Body of pancreas (tissue), 4 donors: Measurements from ENCODE around the gene NXPH3. TPM values are rescaled to one million over a fixed set of nuclear protein-coding genes. Genes with fewer than 3 reads are reported as not detected.

Experiments used
- ATAC-seq: fragments of 150-250 bp; one replicate; pipeline ENCODE4 v1.9.1; 2016
- DNase-seq, 4 donors: peaks; one replicate each; pipeline ENCODE4 v3.0.0-alpha.2; 2019
- H3K27ac ChIP-seq, 4 donors: fragments of 200-600 bp; sonication (generic); 1 replicate in 3 of 4; 2 replicates in 1 of 4; pipeline versions ENCODE4 v1.5.1 to v1.6.1; 2016 to 2019; ENCODE audit warnings: mild to moderate bottlenecking in 1 of 4, mixed read lengths in 1 of 4, moderate library complexity in 1 of 4
- H3K27me3 ChIP-seq, 2 donors: fragments of 200-600 bp; sonication (generic); one replicate each; pipeline ENCODE4 v1.6.0; 2016; ENCODE audit warnings: mild to moderate bottlenecking in 1 of 2
- H3K36me3 ChIP-seq, 2 donors: fragments of 200-600 bp; sonication (generic); replicated peaks in 1 of 2; 2 replicates each; pipeline ENCODE4 v1.5.1; 2016; ENCODE audit warnings: low read depth in 2 of 2; ENCODE audit not compliant: insufficient read depth in 1 of 2
- H3K4me1 ChIP-seq: fragments of 200-600 bp; sonication (generic); one replicate; pipeline ENCODE4 v1.6.0; 2016
- H3K4me3 ChIP-seq, 2 donors: fragments of 200-600 bp; sonication (generic); 1 replicate in 1 of 2; 2 replicates in 1 of 2; pipeline ENCODE4 v1.5.1; 2016 to 2019
- H3K9me3 ChIP-seq, 3 donors: fragments of 200-600 bp; sonication (generic); 1 replicate in 2 of 3; 2 replicates in 1 of 3; pipeline ENCODE4 v1.5.1; 2016
- POLR2A ChIP-seq, 3 donors: fragments of 450-650 bp; IDR thresholded peaks; one replicate each; pipeline ENCODE4 v1.6.1; 2016; ENCODE audit warnings: antibody characterized with exemption in 3 of 3, mild to moderate bottlenecking in 2 of 3
- WGBS, 2 donors: methylation state at CpG; one replicate each; pipeline ENCODE4 v1.1.5; 2017; 5-methylcytosine and 5-hydroxymethylcytosine counted together
- intact Hi-C: fragments of 100-400 bp; cut with DNase I; formaldehyde crosslinking; loops from one replicate; pipeline ENCODE4 v1.15.1; 2023
- total RNA-seq, 2 donors: library from RNA; depleted of rRNA; stranded (reverse); fragments of >200 nt; gene quantifications; one replicate each; pipeline ENCODE4 v1.1.0, GENCODE V29; 2016
- TF ChIP-seq, protein P1 (sequence below), 7 experiments: fragments of 450-650 bp in 4 of 7; fragments of 200-600 bp in 3 of 7; sonication (generic) in 3 of 7; IDR thresholded peaks; one replicate each; pipeline ENCODE4 v1.5.1; 2016 to 2019; ENCODE audit warnings: antibody characterized with exemption in 7 of 7

Gene NXPH3
- total RNA-seq, 2 donors from 2014 or later: 0.78 to 0.99 TPM

DNA sequence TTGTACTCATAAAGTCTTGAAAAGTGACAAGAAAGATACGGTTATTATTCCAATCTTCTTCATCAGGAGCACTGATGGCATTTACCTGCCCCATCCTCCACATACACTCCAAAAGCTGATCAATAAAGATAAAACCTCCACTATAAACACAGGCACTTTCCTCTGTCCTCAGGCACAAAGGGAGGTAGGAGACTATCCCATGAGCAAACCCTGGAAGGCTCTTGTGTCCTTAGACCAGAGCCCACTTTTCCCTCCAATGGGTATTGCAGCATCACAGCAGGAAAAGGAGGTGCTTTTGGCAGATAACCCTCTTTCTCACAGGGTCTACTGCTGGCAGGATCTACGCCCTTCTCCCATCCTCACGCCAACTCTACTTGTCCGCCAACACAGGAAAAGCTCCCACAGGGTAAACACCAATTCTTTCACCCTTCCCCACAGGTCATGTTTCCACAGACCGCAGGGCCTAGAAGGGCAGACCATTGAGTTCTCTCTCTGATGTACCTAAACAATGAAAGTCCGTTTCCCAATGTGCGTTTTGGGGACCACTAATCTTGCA, 28.7 kb downstream of the NXPH3 start:
- intact Hi-C loops: no loop called here
- TF ChIP-seq, protein P1, sequence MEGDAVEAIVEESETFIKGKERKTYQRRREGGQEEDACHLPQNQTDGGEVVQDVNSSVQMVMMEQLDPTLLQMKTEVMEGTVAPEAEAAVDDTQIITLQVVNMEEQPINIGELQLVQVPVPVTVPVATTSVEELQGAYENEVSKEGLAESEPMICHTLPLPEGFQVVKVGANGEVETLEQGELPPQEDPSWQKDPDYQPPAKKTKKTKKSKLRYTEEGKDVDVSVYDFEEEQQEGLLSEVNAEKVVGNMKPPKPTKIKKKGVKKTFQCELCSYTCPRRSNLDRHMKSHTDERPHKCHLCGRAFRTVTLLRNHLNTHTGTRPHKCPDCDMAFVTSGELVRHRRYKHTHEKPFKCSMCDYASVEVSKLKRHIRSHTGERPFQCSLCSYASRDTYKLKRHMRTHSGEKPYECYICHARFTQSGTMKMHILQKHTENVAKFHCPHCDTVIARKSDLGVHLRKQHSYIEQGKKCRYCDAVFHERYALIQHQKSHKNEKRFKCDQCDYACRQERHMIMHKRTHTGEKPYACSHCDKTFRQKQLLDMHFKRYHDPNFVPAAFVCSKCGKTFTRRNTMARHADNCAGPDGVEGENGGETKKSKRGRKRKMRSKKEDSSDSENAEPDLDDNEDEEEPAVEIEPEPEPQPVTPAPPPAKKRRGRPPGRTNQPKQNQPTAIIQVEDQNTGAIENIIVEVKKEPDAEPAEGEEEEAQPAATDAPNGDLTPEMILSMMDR (IDR thresholded peaks at IDR 0.05): no peak
- TF ChIP-seq POLR2A (IDR thresholded peaks at IDR 0.05): no peak
- H3K4me1 ChIP-seq: no peaks in the 10 kb centered on the region
- ATAC-seq (no peak), DNase-seq (no peak)
- H3K4me3 ChIP-seq: no peak overlapping the region
- no peaks in the 10 kb centered on the region for H3K27me3 ChIP-seq
- H3K36me3 ChIP-seq: peaks cover 4 to 33% of the 10 kb centered on the region in 2 donors
- 93 to 94% methylated on average over 7 of the region's 7 CpGs for WGBS, 2 donors
- no peaks in the 10 kb centered on the region for H3K9me3 ChIP-seq
- H3K27ac ChIP-seq: no peak overlapping the region

DNA sequence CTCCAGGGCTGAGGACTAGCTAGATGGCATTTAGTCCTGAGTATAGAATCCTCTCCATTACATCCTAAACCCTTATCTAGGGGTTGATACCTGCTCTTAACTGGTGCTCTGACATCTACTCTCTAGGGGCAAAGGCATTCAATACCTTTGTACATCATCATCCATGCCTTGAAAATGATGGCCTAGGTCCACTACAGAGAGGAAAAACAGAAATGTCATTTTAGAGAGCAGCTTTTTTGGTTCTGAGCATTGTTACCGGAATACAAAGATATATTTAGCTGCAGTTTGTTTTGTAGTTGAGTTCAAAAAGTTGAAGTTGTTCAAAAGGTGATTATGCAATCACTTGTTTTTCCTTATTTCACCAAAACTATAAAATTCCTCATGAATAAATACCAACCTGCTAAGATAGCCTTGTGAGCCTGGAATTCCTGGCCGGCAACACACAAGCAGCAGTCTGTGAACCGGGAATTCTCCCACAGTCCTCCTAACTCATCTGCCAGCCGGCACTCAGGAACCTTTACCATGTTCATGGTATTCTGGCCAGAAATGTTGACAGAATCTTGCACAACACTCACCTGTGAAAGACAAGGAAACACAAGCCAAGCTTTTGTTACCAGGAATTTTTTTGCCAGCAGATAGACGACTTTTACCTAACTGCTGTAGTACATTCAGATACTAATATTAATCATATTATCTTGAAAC, 35.4 kb downstream of the NXPH3 start:
- DNase-seq (peak; percentile 44 to 72 (median 58)), ATAC-seq (peak; percentile 84)
- TF ChIP-seq, protein P1 (IDR thresholded peaks at IDR 0.05): no peak
- no peak for TF ChIP-seq POLR2A (IDR thresholded peaks at IDR 0.05)

DNA sequence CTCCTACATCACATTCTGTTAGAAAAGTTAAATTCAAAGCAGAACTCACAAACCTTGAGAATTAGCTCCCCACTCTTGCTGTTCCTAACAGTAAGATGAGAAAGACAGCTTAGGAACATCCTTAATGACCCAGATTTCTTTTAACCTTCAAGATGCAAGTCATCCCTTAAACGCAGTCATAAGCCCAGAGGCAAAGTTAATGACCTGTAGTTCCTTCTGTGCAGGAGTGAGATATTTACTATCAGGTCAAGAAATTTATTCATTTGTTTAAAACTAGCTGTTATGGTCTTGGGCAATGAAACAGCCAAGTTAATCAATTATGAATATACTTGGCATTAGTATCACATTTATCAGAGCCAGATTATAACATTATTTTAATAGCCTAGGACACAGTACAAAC, 37.1 kb downstream of the NXPH3 start:
- Histone ChIP-seq H3K4me3 (no peak overlapping the region), H3K9me3 (no peaks in the 10 kb centered on the region), H3K36me3 (peaks cover 0 to 9% of the 10 kb centered on the region in 2 donors), H3K27ac (no peak overlapping the region), H3K4me1 (peaks cover 51% of the 10 kb centered on the region), H3K27me3 (no peaks in the 10 kb centered on the region)
- WGBS, 2 donors: 58 to 60% methylated on average over 1 of the region's 1 CpG
- no peak for DNase-seq
- TF ChIP-seq, protein P1 (IDR thresholded peaks at IDR 0.05): no peak
- no peak for TF ChIP-seq POLR2A (IDR thresholded peaks at IDR 0.05)
- no peak for ATAC-seq
- intact Hi-C loops: no loop called here

More for the DNA sequence above, 35.4 kb downstream of the NXPH3 start:
- Histone ChIP-seq H3K36me3 (peaks cover 0 to 14% of the 10 kb centered on the region in 2 donors), H3K4me1 (peaks cover 34% of the 10 kb centered on the region), H3K27ac (peak overlapping the region; percentile 19 to 68 (median 31)), H3K9me3 (no peaks in the 10 kb centered on the region), H3K4me3 (no peak overlapping the region), H3K27me3 (no peaks in the 10 kb centered on the region)
- intact Hi-C loops: no loop called here
- WGBS, 2 donors: 5 to 15% methylated on average over 5 of the region's 5 CpGs

DNA sequence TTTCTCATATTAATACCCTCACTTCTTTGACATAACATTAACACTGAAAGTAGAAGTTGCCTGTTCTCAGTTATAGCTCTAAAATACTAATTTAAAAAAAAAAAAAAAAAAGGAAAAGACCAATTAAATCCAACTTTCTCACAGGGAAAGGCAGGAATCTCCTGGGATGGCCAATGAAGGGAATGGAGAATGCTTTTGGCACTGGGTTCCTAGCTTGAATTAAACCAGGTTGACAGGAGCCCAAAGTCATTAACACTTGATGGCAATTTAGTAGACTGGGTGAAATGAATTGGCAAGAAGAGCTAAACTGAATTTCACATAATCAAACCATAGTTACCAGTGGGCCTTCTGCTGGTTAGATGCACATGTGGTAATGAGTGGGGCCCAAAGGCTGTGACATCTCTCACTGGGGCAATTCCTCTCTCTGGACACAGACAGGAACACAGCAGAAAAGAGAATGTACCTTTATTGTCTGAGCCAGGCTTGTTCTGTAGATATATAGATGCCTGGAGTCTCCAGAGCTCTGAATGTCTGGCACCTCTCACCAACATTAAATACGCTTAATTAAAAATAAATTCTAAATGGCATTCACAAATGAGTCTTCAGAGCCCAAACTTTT, 37.6 kb downstream of the NXPH3 start:
- no peak for ATAC-seq
- Histone ChIP-seq H3K4me3 (no peak overlapping the region), H3K27me3 (no peaks in the 10 kb centered on the region), H3K36me3 (peaks cover 0 to 9% of the 10 kb centered on the region in 2 donors), H3K4me1 (peaks cover 53% of the 10 kb centered on the region), H3K27ac (no peak overlapping the region), H3K9me3 (no peaks in the 10 kb centered on the region)
- 94 to 100% methylated on average over 1 of the region's 1 CpG for WGBS, 2 donors
- intact Hi-C loops: no loop called here
- TF ChIP-seq, protein P1 (IDR thresholded peaks at IDR 0.05): no peak
- no peak for TF ChIP-seq POLR2A (IDR thresholded peaks at IDR 0.05)
- no peak for DNase-seq
